SJCRH30 (cell line): Measurements from ENCODE around the gene AGPAT4. TPM values are rescaled to one million over a fixed set of nuclear protein-coding genes. Genes with fewer than 3 reads are reported as not detected.

Source experiments
- DNase-seq, 2 experiments: peaks; one replicate each; pipeline ENCODE4 v3.0.0-alpha.2; 2015 to 2020
- H3K27ac ChIP-seq: fragments of 250-450 bp; sonication (Bioruptor Pico); 2 replicates; pipeline ENCODE4 v1.5.1; 2020; ENCODE audit warnings: mild to moderate bottlenecking, moderate library complexity
- H3K27me3 ChIP-seq: fragments of 250-450 bp; sonication (Bioruptor Pico); 2 replicates; pipeline ENCODE4 v1.5.1; 2020; ENCODE audit warnings: mild to moderate bottlenecking, moderate library complexity
- H3K36me3 ChIP-seq: fragments of 250-450 bp; sonication (Bioruptor Pico); 2 replicates; pipeline ENCODE4 v1.5.1; 2020; ENCODE audit warnings: mild to moderate bottlenecking, moderate library complexity
- H3K4me1 ChIP-seq: fragments of 250-450 bp; sonication (Bioruptor Pico); 2 replicates; pipeline ENCODE4 v1.5.1; 2020; ENCODE audit warnings: mild to moderate bottlenecking, moderate library complexity
- H3K4me3 ChIP-seq: fragments of 250-450 bp; sonication (Bioruptor Pico); 2 replicates; pipeline ENCODE4 v1.5.1; 2020; ENCODE audit warnings: mild to moderate bottlenecking, moderate library complexity
- H3K9me3 ChIP-seq: fragments of 250-450 bp; sonication (Bioruptor Pico); replicated peaks from 2 replicates; pipeline ENCODE4 v1.5.1; 2020; ENCODE audit warnings: mild to moderate bottlenecking, moderate library complexity
- total RNA-seq: library from RNA; depleted of rRNA; stranded (reverse); fragments of >200 nt; shearing (Covaris generic); gene quantifications from 2 replicates; pipeline ENCODE4 v1.2.3, GENCODE V29; 2014

Gene AGPAT4
- total RNA-seq, 1 experiment from 2014 or later, result 16.7 TPM

DNA sequence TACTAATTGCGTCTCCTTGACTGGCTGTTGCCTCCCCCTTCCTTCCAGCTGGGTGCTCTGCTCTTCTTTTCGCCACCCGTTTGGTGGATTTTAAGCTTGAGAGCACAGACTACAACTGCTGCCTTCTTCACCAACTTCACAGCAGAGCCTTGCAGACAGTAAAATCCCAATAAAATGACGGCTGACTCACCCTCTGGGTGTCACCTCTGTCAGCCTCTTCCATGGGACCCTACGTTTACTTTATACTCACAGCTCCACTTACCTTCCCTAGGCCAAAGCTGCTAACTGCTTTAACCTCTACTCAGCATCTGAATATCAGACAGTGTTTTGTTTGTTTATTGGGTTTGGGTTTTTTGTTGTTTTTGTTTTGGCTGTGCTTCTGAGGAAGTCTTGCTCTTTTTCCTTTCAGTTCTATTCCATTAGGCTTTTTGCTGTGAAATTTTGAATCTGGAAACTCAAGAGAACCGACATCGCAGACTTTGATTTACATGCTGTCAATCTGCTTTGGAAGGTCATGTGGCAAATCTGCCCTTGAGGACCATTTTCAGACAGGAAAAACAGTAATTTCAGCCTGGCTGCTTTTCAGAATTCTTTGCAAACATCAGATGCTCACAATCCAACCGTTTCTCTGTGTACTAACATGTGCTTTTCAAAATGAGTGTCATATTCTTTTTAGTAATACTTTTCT, 2.4 kb downstream of the AGPAT4 start:
- no peaks in the 10 kb centered on the region for H3K9me3 ChIP-seq
- DNase-seq, result no peak
- H3K36me3 ChIP-seq, result no peaks in the 10 kb centered on the region
- H3K4me3 ChIP-seq, result no peak overlapping the region
- peaks cover 11% of the 10 kb centered on the region for H3K4me1 ChIP-seq
- H3K27me3 ChIP-seq, result no peaks in the 10 kb centered on the region
- H3K27ac ChIP-seq, result no peak overlapping the region

GRCh38 chr6:161270116-161270515, 3.7 kb downstream of the AGPAT4 start:
- Histone ChIP-seq H3K36me3 (no peaks in the 10 kb centered on the region), H3K27ac (no peak overlapping the region), H3K4me1 (peaks cover 11% of the 10 kb centered on the region), H3K9me3 (no peaks in the 10 kb centered on the region), H3K4me3 (no peak overlapping the region), H3K27me3 (no peaks in the 10 kb centered on the region)
- no peak for DNase-seq

- no peaks in the 10 kb centered on the region for H3K27me3 ChIP-seq
- H3K4me1 ChIP-seq, result peaks cover 8% of the 10 kb centered on the region
- no peaks in the 10 kb centered on the region for H3K9me3 ChIP-seq
- no peak overlapping the region for H3K27ac ChIP-seq
- no peaks in the 10 kb centered on the region for H3K36me3 ChIP-seq
- H3K4me3 ChIP-seq, result no peak overlapping the region
- no peak for DNase-seq
Observed at GRCh38 chr6:161269310-161269709, 4.6 kb downstream of the AGPAT4 start.

DNA sequence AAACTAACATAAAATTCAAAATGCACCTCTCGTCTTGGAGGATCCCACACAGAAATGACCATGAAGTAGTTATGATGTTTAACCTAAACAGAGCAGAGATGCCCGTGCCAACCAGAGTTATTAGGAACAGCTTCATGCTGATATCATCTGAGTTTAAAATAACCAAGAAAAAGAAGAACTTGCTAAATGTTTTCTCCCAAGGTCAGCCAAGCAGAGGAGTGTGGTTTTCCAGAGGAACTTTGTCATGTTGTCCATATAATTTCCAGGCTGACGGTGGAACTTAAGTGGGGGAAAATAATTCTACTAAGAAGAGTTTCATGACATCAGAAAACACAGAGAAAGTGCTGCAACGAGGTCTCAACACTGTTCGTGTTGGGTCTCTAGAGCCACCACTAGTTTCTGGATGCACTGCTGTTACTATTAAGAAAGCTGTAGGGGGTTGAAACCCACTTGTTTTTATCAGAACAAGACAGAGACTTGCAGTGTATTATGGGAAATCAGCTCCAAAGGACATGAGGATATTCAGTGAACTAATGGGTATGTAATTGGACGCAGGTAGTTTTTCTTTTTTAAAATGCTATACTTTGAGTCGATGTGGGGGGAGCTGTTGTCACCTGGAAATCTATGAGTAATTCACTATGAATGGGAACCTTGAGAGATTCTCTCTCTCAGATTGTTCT, 5.2 kb downstream of the AGPAT4 start:
- H3K4me3 ChIP-seq, result no peak overlapping the region
- H3K27me3 ChIP-seq, result no peaks in the 10 kb centered on the region

GRCh38 chr6:161266513-161267230, 7.2 kb downstream of the AGPAT4 start:
- Histone ChIP-seq H3K4me1 (peaks cover 8% of the 10 kb centered on the region), H3K4me3 (no peak overlapping the region), H3K36me3 (no peaks in the 10 kb centered on the region), H3K27ac (no peak overlapping the region), H3K27me3 (no peaks in the 10 kb centered on the region), H3K9me3 (no peaks in the 10 kb centered on the region)
- DNase-seq, result peak; percentile 52 to 78

More for the DNA sequence above, 5.2 kb downstream of the AGPAT4 start:
- peaks cover 8% of the 10 kb centered on the region for H3K4me1 ChIP-seq
- H3K36me3 ChIP-seq, result no peaks in the 10 kb centered on the region
- no peak for DNase-seq
- no peaks in the 10 kb centered on the region for H3K9me3 ChIP-seq
- H3K27ac ChIP-seq, result no peak overlapping the region

DNA sequence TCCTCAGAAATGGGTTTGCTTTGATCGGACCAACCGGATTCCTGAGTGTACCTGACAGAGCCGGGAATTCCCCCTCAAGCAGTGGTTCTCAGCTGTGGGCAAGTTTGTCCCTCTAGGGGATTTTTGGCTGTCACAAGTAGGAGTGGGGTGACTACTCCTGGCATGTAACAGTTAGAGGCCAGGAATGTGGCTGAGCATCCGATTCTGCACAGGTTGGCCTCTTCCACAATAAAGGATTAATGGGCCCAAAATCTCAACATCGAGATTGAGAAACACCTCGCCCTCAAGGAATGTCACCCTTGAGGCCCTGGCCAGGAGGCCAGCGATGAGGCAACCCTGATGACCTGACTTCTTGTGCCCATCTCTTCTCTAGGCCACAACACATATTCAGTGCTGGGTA, 7.9 kb downstream of the AGPAT4 start:
- H3K4me3 ChIP-seq, result no peak overlapping the region
- DNase-seq, result no peak
- no peaks in the 10 kb centered on the region for H3K9me3 ChIP-seq
- H3K27ac ChIP-seq, result no peak overlapping the region
- H3K27me3 ChIP-seq, result no peaks in the 10 kb centered on the region
- H3K4me1 ChIP-seq, result peaks cover 8% of the 10 kb centered on the region
- no peaks in the 10 kb centered on the region for H3K36me3 ChIP-seq

DNA sequence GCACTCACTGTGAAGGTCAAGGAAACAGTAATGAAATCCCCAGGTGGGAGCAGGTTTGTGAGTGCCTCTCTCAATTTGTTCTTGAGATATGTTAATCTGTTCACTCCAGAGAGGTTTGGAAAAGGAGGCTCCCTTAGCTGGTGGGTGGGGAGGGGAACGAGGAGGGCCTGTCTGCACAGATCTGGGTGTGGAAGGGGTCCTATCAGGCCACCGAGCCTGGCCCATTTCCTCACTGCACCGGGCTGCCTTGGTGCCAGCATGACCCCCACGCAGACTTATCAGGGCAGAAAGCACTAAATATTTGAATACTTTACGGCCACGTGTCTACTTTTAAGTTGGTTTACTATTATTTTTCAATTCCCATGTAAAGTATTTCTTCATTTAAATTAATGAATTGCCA, 8.3 kb downstream of the AGPAT4 start:
- H3K27ac ChIP-seq, result no peak overlapping the region
- no peaks in the 10 kb centered on the region for H3K27me3 ChIP-seq
- no peak overlapping the region for H3K4me3 ChIP-seq
- H3K9me3 ChIP-seq, result no peaks in the 10 kb centered on the region
- no peak for DNase-seq
- H3K36me3 ChIP-seq, result no peaks in the 10 kb centered on the region
- peaks cover 8% of the 10 kb centered on the region for H3K4me1 ChIP-seq

DNA sequence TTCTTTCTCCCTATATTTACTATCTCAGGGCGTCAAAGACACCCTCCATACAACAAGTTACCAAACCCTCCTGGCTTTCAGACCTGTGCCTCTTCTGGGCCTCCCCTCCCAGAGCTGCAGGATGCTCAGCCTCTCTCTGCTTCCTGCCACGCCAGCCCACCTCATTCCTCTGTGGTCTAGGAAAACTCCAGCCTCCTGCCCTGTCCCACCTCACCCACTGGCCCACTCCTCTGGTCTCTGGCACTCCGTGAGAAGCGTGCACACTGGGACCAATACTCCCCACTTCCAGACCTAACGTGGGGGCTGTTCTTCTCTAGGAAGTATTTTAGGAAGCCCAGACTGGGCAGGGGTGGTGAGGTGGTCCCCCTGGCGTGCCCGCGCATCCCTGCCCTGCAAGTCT, 9.7 kb downstream of the AGPAT4 start:
- Histone ChIP-seq H3K36me3 (peaks cover 4% of the 10 kb centered on the region; the same call in 1 of the 2 replicates), H3K4me1 (peaks cover 8% of the 10 kb centered on the region), H3K27ac (no peak overlapping the region), H3K27me3 (no peaks in the 10 kb centered on the region), H3K4me3 (no peak overlapping the region), H3K9me3 (no peaks in the 10 kb centered on the region)
- DNase-seq, result no peak

DNA sequence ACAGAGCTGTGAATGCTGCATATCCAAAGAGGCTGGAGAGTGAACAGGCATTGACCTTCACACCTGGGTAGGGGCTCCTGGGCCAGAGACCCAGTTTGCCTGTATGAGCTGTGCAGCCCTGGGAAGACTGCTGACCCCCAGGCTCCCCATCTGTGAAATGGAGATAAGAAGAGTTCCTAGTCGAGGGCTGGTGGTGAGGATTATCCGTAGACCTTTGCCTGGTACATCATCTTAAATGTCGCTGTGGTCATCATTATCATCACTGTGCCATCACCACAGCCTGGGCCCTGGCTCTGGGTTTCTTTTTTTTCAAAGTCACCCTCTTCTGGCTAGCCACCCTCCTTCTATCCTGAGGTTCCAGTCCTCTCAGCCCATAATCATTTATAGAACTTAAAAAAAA, 12.0 kb downstream of the AGPAT4 start:
- H3K27ac ChIP-seq, result no peak overlapping the region
- H3K36me3 ChIP-seq, result peaks cover 5% of the 10 kb centered on the region; the same call in 1 of the 2 replicates
- no peaks in the 10 kb centered on the region for H3K27me3 ChIP-seq
- no peak for DNase-seq
- H3K9me3 ChIP-seq, result no peaks in the 10 kb centered on the region
- H3K4me1 ChIP-seq, result peaks cover 2% of the 10 kb centered on the region
- H3K4me3 ChIP-seq, result no peak overlapping the region

GRCh38 chr6:161261325-161261724, 12.5 kb downstream of the AGPAT4 start:
- no peak overlapping the region for H3K27ac ChIP-seq
- peaks cover 5% of the 10 kb centered on the region; the same call in 1 of the 2 replicates for H3K36me3 ChIP-seq
- H3K9me3 ChIP-seq, result no peaks in the 10 kb centered on the region
- no peaks in the 10 kb centered on the region for H3K27me3 ChIP-seq
- no peak for DNase-seq
- no peak overlapping the region for H3K4me3 ChIP-seq
- no peaks in the 10 kb centered on the region for H3K4me1 ChIP-seq

DNA sequence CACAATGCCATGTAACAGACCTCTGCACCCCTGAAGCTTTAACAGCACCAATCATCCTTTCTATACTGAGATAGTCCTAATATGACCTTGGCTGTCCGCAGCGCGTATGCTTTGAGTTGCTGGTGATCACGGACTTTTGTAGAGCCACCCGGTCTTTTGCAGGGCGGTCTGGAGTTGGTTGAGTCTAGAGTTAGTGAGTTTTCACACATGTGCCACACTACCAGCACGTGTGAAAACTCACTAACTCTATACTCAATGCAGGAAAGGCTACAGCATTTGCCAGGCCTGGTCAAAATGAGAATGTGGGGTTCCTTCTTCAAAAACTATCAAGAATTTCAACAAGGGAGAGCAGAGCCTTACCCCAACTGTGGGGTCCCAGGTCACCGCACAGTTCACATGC, 14.6 kb downstream of the AGPAT4 start:
- Histone ChIP-seq H3K27ac (no peak overlapping the region), H3K36me3 (peaks cover 5% of the 10 kb centered on the region; the same call in 1 of the 2 replicates), H3K27me3 (no peaks in the 10 kb centered on the region), H3K4me3 (no peak overlapping the region), H3K9me3 (no peaks in the 10 kb centered on the region), H3K4me1 (no peaks in the 10 kb centered on the region)
- DNase-seq, result no peak

DNA sequence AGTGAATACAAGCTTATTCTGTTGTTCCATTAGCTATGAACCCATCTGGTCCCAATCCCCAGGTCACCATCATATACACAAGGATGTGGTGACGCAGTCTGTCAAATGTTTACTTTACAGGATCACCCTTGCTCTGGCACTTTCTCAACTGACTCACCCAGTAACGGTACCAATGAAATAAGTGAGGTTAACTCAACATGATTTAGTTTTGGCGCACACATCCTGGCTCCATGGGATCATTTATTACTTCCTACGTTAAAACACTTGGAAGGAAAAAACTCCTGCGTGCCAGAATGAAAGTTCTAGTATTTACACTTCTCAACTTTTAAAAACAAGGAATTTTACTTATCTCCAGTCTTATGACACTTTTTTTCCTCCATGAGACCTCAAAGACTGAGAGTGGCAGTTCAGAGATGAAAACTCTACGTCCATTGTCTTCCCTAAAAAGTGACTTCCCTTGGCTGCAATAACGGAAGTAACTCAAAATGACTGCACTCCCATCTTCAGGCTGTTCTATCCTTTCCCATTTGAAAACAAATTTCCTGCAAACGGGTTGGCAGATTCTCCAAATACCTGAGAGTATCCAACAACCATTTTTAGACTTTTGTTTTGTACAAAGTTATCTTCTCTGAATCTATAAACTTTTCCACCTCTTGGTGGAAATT, 15.9 kb downstream of the AGPAT4 start:
- H3K9me3 ChIP-seq, result no peaks in the 10 kb centered on the region
- H3K4me3 ChIP-seq, result no peak overlapping the region
- no peaks in the 10 kb centered on the region for H3K4me1 ChIP-seq
- DNase-seq, result no peak
- H3K27ac ChIP-seq, result no peak overlapping the region
- H3K36me3 ChIP-seq, result peaks cover 5% of the 10 kb centered on the region; the same call in 1 of the 2 replicates
- H3K27me3 ChIP-seq, result no peaks in the 10 kb centered on the region

GRCh38 chr6:161256407-161256806, 17.5 kb downstream of the AGPAT4 start:
- no peaks in the 10 kb centered on the region for H3K4me1 ChIP-seq
- DNase-seq, result no peak
- no peaks in the 10 kb centered on the region for H3K27me3 ChIP-seq

DNA sequence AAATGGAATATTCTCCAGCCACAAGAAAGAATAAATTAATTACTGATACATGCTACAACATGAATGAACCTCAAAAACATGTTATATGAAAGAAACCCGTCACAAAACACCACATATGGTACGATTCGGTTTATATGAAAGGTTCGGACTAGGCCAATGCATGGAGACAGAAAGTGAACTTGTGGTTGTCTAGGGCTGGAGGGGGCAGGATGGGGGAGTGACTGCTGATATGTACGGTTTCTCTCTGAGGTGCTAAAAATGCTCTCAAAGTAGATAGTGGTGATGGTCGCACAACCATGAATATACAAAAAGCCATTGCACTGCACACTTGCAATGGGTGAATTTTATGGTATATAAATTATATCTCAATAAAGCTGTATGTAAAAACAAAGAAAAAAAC, 18.3 kb downstream of the AGPAT4 start:
- H3K4me1 ChIP-seq, result no peaks in the 10 kb centered on the region
- no peak for DNase-seq
- no peak overlapping the region for H3K4me3 ChIP-seq
- peaks cover 5% of the 10 kb centered on the region; the same call in 1 of the 2 replicates for H3K36me3 ChIP-seq
- no peak overlapping the region for H3K27ac ChIP-seq
- H3K27me3 ChIP-seq, result no peaks in the 10 kb centered on the region
- H3K9me3 ChIP-seq, result no peaks in the 10 kb centered on the region

More at GRCh38 chr6:161256407-161256806, 17.5 kb downstream of the AGPAT4 start:
- Histone ChIP-seq H3K27ac (no peak overlapping the region), H3K9me3 (no peaks in the 10 kb centered on the region), H3K4me3 (no peak overlapping the region), H3K36me3 (peaks cover 5% of the 10 kb centered on the region; the same call in 1 of the 2 replicates)
